ENCODE data around the gene VSIR.

DNA sequence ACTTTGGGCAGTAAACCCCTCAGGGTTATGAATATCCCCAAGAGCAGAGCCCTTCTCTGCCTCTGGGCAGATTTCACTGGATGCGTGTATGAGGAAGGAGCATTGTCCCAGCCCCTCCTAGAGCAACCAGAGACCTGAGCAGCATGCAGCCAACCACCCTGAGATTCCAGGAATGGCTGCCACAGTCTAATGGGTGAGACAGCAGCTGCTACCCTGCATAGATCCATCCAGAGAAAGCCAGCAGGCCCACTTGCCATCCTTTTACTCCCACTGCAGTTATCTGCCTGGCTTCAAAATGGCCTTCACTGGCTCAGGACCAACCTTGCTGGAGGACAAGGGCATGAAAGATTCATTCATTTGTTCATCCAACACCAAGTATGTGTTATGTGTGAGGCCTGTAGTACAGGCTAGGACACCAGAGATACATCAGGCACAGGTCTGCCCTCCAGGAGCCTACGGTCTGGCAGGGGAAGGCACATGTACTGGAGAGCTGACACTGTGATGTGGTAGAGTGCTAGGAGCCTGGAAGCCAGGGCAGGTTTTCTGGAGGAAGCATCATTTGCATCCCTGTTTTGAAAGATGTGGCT lies 27.6 kb downstream of the VSIR start:
- TF ChIP-seq, protein P1, sequence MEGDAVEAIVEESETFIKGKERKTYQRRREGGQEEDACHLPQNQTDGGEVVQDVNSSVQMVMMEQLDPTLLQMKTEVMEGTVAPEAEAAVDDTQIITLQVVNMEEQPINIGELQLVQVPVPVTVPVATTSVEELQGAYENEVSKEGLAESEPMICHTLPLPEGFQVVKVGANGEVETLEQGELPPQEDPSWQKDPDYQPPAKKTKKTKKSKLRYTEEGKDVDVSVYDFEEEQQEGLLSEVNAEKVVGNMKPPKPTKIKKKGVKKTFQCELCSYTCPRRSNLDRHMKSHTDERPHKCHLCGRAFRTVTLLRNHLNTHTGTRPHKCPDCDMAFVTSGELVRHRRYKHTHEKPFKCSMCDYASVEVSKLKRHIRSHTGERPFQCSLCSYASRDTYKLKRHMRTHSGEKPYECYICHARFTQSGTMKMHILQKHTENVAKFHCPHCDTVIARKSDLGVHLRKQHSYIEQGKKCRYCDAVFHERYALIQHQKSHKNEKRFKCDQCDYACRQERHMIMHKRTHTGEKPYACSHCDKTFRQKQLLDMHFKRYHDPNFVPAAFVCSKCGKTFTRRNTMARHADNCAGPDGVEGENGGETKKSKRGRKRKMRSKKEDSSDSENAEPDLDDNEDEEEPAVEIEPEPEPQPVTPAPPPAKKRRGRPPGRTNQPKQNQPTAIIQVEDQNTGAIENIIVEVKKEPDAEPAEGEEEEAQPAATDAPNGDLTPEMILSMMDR (IDR thresholded peaks at IDR 0.05), result no peak
- no peak for TF ChIP-seq POLR2A (IDR thresholded peaks at IDR 0.05)
